NCI-H510A (cell line): ENCODE results near the gene TUFT1.
"Not testable (repeated sequence)": the region's sequence is repeated elsewhere in the genome, so short reads cannot be mapped to it uniquely, and the experiment has no call there.

ENCODE experiments used
- DNase-seq: peaks from one replicate; lab custom pipeline; 2025; lab: John Stamatoyannopoulos, UW

TUFT1 gene

GRCh38 chr1:151581451-151581850, 41.3 kb downstream of the TUFT1 start:
- DNase-seq = no peak

- DNase-seq = no peak
These were observed 41.8 kb downstream of the TUFT1 start for GRCh38 chr1:151581921-151582320.

GRCh38 chr1:151583796-151584195, 43.7 kb downstream of the TUFT1 start:
- DNase-seq = no peak

GRCh38 chr1:151584278-151584677, 44.2 kb downstream of the TUFT1 start:
- DNase-seq = no peak

GRCh38 chr1:151584780-151585179, 44.7 kb downstream of the TUFT1 start:
- no peak for DNase-seq

GRCh38 chr1:151585622-151586021, 45.5 kb downstream of the TUFT1 start:
- no peak for DNase-seq

- no peak for DNase-seq
These were observed 50.9 kb downstream of the TUFT1 start for GRCh38 chr1:151590961-151591360.

GRCh38 chr1:151593730-151594129, 53.6 kb downstream of the TUFT1 start:
- no peak for DNase-seq

GRCh38 chr1:151594143-151594625, 54.1 kb downstream of the TUFT1 start:
- peak; percentile 46 for DNase-seq

GRCh38 chr1:151596166-151596953, 56.3 kb downstream of the TUFT1 start:
- no peak for DNase-seq

- DNase-seq = not testable (repeated sequence)
These were observed 62.4 kb downstream of the TUFT1 start for GRCh38 chr1:151602550-151602949.

GRCh38 chr1:151604291-151604690, 64.2 kb downstream of the TUFT1 start:
- DNase-seq = no peak

- no peak for DNase-seq
These were observed 66.3 kb downstream of the TUFT1 start for GRCh38 chr1:151606384-151606783.

- DNase-seq = no peak
These were observed 66.7 kb downstream of the TUFT1 start for GRCh38 chr1:151606857-151607256.

GRCh38 chr1:151610142-151610541, 70.0 kb downstream of the TUFT1 start:
- no peak for DNase-seq

GRCh38 chr1:151611288-151611790, 71.2 kb downstream of the TUFT1 start:
- DNase-seq = no peak

GRCh38 chr1:151611832-151612500, 71.9 kb downstream of the TUFT1 start, which contains the start of gene SNX27:
TSS of gene SNX27 (plus strand) at chr1:151612050. CDS start at chr1:151612202, 152 bp downstream.
- peak; percentile 82 for DNase-seq

- no peak for DNase-seq
These were observed 72.6 kb downstream of the TUFT1 start for GRCh38 chr1:151612501-151613281.

GRCh38 chr1:151613282-151613780, 73.2 kb downstream of the TUFT1 start:
- DNase-seq = no peak

- DNase-seq = no peak
These were observed 75.8 kb downstream of the TUFT1 start for GRCh38 chr1:151615711-151616504.

GRCh38 chr1:151616505-151616849, 76.4 kb downstream of the TUFT1 start:
- no peak for DNase-seq
